Measurements from ENCODE around the gene ASPA.

Gene ASPA

DNA sequence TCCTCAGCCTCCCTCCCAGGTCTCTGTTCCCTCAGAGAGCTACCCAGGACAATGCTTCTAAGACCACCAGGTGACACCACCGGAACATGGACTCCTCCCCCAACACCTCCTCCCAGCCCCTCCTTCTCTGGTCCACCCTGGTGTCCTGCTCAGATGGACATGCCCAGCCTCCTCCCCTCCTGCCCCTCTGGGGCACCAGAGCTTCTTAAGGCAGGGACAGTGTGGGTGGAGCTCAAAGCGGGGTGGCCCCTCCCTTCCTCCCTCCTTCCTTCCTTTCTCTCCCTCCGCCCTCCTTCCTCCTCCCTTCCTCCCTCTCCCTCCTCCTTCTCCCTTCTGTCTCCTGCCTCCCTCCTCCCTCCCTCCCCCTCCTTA, 59.1 kb downstream of the ASPA start:
- peak; percentile 36 for DNase-seq (ENCODE audit: low read depth)

- DNase-seq (ENCODE audit: low read depth), result peak; percentile 55
Observed at GRCh38 chr17:3535253-3535995, 59.6 kb downstream of the ASPA start.

DNA sequence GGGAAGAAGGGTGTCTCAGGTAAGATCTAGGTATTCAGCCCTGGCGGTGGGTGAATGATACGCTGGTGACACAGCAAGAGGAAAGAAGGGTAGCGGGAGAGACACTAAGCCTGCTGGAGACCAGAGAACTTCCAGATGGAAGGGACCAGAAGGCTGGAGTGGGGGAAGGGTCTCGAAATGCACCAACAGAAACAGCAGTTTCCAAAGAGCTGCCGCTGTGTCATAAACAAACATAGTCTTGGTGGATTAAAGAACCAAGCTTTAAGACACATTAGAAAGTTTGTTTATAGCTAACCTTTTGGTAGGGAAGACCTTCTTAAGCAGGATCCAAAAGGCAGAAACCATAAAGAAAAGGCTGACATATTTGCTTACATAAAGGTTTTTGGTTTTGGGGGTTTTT, 60.9 kb downstream of the ASPA start:
- no peak for DNase-seq (ENCODE audit: low read depth)

DNA sequence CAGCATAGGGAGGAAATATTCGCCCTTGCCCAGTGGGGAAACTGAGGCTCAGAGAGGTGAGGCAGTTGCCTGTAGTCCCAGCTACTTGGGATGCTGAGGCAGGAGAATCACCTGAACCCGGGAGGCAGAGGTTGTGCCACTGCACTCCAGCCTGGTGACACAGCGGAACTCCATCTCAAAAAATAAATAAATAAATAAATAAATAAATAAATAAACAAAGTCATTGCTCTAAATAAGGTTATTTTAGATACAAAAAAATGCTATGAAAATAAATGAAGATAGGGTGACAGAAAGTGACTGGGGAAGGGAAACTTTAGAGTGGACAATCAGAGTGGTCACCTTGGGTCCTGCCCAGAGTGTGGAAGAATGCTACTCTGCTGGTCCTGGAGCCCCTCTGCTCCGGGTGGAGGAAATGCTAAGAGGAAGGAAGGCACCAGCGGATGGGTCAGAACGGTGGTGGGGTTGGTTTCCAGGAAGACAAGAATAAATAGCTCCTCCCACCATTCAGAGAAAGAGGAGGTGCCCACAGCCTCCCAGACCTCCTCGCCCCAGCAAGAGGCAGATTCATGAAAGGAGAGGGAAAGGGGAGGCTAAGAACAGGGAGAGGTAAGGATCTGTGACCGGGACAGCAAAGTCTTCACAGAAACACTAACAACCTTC, 64.2 kb downstream of the ASPA start:
- no peak for DNase-seq (ENCODE audit: low read depth)

GRCh38 chr17:3542410-3543088, 66.8 kb downstream of the ASPA start:
- DNase-seq (ENCODE audit: low read depth), result no peak

DNA sequence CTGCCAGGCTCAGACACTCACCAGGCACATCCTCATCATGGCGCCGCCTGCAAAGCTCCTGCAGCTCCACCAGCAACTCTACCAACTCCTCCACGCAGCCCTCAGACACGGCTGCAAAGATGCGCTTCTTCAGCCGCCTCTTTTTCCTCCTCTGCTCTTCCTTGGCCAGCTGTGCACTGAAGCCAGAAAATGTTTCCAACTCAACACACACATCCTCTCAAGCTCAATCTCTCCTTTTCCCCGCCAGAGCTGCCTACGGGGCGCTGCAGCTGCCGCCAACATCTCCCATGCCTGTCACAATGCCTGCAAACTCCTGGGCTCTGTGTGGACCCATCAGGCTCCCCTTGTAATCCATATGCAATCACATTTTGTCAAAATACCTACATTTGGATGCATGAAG, 67.7 kb downstream of the ASPA start:
- no peak for DNase-seq (ENCODE audit: low read depth)

- no peak for DNase-seq (ENCODE audit: low read depth)
Observed at GRCh38 chr17:3544365-3544764, 68.6 kb downstream of the ASPA start.

- DNase-seq (ENCODE audit: low read depth), result no peak
Observed at GRCh38 chr17:3545151-3545550, 69.4 kb downstream of the ASPA start.

- DNase-seq (ENCODE audit: low read depth), result no peak
Observed at GRCh38 chr17:3546521-3546920, 70.7 kb downstream of the ASPA start.

DNA sequence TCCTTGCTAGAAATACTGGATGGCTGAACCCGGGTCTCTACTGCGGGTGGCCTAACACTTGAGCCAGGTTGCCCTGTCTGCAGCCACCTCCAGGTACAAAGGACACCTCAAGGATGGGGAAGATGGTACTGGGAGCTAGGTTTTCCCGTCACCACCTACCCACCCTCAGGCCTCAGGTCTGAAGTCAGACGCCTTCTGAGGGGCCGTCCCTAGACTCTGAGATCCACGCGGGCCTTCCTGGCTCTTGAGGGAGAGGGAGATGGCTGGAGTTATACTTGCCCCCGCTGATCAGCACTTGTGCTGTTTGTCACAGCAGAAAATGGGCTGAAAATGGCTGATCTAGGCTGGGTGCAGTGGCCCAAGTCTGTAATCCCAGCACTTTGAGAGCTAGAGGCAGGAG, 71.2 kb downstream of the ASPA start:
- no peak for DNase-seq (ENCODE audit: low read depth)

DNA sequence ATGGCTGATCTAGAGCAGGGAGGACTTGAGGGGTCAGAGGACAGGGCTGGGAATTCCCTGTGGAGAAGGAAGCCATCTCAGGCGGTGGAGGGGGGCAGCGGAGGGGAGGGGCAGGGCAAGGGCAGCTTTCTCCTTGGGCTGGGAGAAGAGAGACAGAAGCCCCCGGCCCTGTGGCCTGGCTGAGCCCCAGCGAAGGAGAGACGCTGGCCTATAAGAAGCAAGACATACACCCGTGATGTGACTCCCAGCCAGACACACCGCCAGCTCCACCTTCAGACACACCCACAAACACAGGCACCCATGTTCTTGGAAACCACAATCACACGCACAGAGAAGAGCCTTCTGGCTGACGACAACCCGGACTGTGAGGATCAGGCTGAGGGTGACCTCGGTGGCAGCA, 71.8 kb downstream of the ASPA start:
- no peak for DNase-seq (ENCODE audit: low read depth)

DNA sequence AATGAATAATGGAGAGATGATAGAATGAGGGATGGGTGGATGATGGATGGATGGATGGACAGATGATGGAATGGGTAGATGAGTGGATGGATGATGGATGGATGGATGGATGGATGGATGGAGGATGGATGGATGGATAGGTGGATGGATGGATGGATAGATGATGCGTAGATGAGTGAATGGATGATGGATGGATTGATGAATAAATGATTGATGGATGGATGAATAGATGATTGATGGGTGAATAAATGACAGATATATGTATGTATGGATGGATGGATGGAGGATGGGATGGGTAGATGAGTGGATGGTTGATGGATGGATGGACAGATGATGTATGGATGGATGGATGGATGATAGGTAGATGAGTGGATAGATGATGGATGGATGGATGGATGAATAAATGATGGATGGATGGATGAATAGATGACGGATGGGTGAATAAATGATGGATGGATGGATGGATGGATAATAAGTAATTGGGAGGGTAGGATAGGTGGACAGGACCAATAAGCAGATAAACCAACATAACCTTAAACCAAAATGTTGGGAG, 73.9 kb downstream of the ASPA start:
- DNase-seq (ENCODE audit: low read depth), result no peak

- no peak for DNase-seq (ENCODE audit: low read depth)
Observed at GRCh38 chr17:3551189-3551588, 75.4 kb downstream of the ASPA start.

DNA sequence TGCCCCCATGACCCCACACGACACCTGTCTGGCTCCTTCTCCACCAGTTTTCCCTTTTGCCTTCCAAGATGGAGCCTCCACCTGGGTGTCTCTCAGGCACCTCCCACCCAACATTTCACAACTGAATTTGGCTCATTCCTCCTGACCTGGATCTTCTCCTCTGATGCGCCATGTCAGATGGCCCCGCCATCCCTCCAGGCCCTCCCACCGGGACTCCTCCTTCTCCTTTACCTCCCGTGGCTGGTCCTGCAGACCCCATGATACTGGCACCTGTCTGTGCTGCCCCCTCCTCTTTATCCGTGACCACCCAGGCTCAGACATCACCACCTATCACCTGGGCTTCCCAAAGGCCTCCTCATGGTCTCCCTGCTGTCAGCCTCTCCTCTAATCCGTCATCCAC, 77.1 kb downstream of the ASPA start:
- no peak for DNase-seq (ENCODE audit: low read depth)

All from fibroblast of the conjunctiva (primary cell).